Measurements from ENCODE around the gene SSBP4. TPM values are rescaled to one million over a fixed set of nuclear protein-coding genes. Genes with fewer than 3 reads are reported as not detected.

The SSBP4 gene
- total RNA-seq, 1 experiment from 2014 or later: 51.2 TPM

DNA sequence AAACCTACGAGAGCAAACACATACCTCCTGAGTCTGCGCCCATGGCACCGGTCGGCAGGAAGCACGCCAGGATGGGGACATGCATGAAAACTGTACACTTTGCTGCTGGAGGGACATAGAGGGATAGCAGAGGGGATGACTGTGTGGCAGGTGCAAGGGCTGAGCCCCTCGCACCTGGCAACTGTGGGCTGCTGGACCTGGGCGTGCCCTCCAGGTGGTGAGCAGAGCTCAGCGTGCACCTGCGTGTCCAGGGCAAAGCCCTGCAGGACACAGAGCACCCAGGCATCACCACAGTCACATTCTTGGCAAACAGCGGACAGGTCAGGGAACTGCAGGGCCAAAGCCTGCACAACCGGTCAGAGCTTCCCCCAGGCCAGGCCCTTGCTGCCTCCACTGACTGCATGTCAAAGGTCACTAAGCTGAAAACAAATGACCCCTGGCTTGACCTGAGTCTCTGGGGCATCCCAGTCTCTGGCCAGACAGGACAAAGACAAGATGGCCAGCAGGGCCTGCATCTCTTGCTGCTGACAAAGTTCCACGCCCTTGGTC, 27.7 kb downstream of the SSBP4 start:
- no peak overlapping the region for H3K27ac Mint-ChIP-seq
- no peaks in the 10 kb centered on the region for H3K4me1 Mint-ChIP-seq
- H3K9me3 Mint-ChIP-seq: peaks cover 5% of the 10 kb centered on the region
- POLR2A ChIA-PET: no interaction called here
- ATAC-seq (no peak), DNase-seq (ENCODE audit: low spot score) (no peak)
- peaks cover 13% of the 10 kb centered on the region for H3K36me3 Mint-ChIP-seq
- CTCF ChIA-PET: interaction anchor here (0.5 to 2.6 kb wide), 5 partner anchors 13 to 459 kb away, joined by 3 to 13 read pairs (median 4); no protein-coding TSS in a partner anchor
- no peak for TF ChIP-seq ZNF317 (CRISPR knock-in tag; IDR thresholded peaks at IDR 0.05; ENCODE audit: borderline replicate concordance, low read depth)
- no peak overlapping the region for H3K4me3 Mint-ChIP-seq
- no peaks in the 10 kb centered on the region for H3K27me3 Mint-ChIP-seq (ENCODE audit: low read depth)

GRCh38 chr19:18449552-18449951, 30.4 kb downstream of the SSBP4 start:
- no peak overlapping the region for H3K27ac Mint-ChIP-seq
- TF ChIP-seq EMX1 (CRISPR knock-in tag; IDR thresholded peaks at IDR 0.05) (no peak), SMAD4 (CRISPR knock-in tag; IDR thresholded peaks at IDR 0.05) (no peak), ZBTB43 (CRISPR knock-in tag; IDR thresholded peaks at IDR 0.05) (no peak), USF1 (CRISPR knock-in tag; IDR thresholded peaks at IDR 0.05) (no peak), SMAD3 (CRISPR knock-in tag; IDR thresholded peaks at IDR 0.05; ENCODE audit: borderline replicate concordance) (no peak), ZNF512 (CRISPR knock-in tag; IDR thresholded peaks at IDR 0.05; ENCODE audit: borderline replicate concordance) (no peak), RORB (CRISPR knock-in tag; IDR thresholded peaks at IDR 0.05) (no peak), MLX (CRISPR knock-in tag; IDR thresholded peaks at IDR 0.05) (no peak), NFE2L1 (CRISPR knock-in tag; IDR thresholded peaks at IDR 0.05) (no peak), FOXK1 (CRISPR knock-in tag; IDR thresholded peaks at IDR 0.05) (no peak)
- TF ChIP-seq, protein P1, sequence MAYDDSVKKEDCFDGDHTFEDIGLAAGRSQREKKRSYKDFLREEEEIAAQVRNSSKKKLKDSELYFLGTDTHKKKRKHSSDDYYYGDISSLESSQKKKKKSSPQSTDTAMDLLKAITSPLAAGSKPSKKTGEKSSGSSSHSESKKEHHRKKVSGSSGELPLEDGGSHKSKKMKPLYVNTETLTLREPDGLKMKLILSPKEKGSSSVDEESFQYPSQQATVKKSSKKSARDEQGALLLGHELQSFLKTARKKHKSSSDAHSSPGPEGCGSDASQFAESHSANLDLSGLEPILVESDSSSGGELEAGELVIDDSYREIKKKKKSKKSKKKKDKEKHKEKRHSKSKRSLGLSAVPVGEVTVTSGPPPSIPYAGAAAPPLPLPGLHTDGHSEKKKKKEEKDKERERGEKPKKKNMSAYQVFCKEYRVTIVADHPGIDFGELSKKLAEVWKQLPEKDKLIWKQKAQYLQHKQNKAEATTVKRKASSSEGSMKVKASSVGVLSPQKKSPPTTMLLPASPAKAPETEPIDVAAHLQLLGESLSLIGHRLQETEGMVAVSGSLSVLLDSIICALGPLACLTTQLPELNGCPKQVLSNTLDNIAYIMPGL (CRISPR knock-in tag; IDR thresholded peaks at IDR 0.05): no peak
- CTCF ChIA-PET: interaction anchor here (2.6 to 3.3 kb wide), 2 partner anchors 13 to 21 kb away, joined by 11 to 13 read pairs; no protein-coding TSS in a partner anchor
- ATAC-seq (no peak), DNase-seq (ENCODE audit: low spot score) (no peak)
- H3K36me3 Mint-ChIP-seq: peaks cover 6% of the 10 kb centered on the region; the same call in 1 of the 2 replicates
- no peak overlapping the region for H3K4me3 Mint-ChIP-seq
- H3K4me1 Mint-ChIP-seq: peaks cover 3% of the 10 kb centered on the region; the same call in 1 of the 2 replicates
- POLR2A ChIA-PET: no interaction called here
- H3K27me3 Mint-ChIP-seq (ENCODE audit: low read depth): no peaks in the 10 kb centered on the region
- H3K9me3 Mint-ChIP-seq: no peaks in the 10 kb centered on the region

DNA sequence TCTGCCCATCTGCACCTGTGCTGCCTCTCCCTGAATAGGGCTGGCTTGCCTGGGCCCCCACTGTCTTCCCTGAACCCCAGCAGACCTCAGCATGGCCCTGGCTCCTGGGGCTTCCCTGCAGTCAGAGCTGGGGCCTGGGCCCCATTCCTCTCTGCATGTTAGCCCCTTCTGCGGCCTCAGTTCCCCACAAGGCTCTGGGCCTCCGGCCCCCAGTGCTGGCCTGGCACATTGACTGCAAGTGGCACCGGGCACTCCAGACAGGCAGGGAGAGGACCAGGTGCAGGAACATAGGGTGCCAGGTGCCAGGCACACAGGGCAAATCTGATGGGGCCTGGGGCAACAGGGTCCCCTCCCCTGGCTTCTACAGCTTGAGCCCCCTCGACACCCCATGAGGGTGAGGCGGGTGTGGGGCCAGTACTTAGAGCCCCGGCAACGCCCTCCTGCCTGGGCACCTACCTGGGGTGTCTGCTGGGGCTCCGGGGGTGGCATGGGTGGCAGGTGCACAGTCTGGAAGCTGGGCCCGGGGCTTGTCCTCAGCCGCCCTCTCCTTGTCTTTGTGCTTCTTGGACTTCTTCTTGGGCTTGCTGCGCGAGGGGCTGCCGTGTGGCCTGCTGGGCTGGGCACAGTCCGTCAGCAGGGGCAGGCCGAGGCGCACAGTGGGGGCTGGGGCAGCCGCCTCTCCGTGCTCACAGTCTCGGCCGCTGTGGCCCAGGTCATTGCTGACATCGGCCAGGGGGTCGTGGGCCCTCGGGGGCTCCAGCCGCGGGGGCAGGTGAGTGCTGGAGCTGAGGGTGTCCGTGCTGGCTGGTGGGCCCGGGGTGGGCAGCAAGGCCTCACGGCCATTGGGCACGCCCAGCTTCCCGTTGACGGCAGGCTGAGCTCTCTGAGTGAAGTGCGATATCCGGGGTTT, 31.1 kb downstream of the SSBP4 start:
- Mint-ChIP-seq H3K27ac (no peak overlapping the region), H3K4me3 (no peak overlapping the region), H3K36me3 (peaks cover 6% of the 10 kb centered on the region; the same call in 1 of the 2 replicates), H3K9me3 (no peaks in the 10 kb centered on the region), H3K4me1 (peaks cover 3% of the 10 kb centered on the region; the same call in 1 of the 2 replicates), H3K27me3 (ENCODE audit: low read depth) (no peaks in the 10 kb centered on the region)
- ChIA-PET CTCF (interaction anchor here (1.0 to 3.9 kb wide), 15 partner anchors 10 to 397 kb away, joined by 3 to 37 read pairs (median 7); partner anchors contain the start of gene REX1BD), POLR2A (no interaction called here)
- ATAC-seq (no peak), DNase-seq (ENCODE audit: low spot score) (no peak)
- TF ChIP-seq TP53 (CRISPR knock-in tag; IDR thresholded peaks at IDR 0.05) (no peak), ATF2 (CRISPR knock-in tag; IDR thresholded peaks at IDR 0.05; ENCODE audit: borderline replicate concordance, low read depth) (no peak), ATF1 (CRISPR knock-in tag; IDR thresholded peaks at IDR 0.05) (no peak), ELF4 (CRISPR knock-in tag; IDR thresholded peaks at IDR 0.05; ENCODE audit: low read depth) (no peak), JUN (CRISPR knock-in tag; IDR thresholded peaks at IDR 0.05) (no peak), ERG (CRISPR knock-in tag; IDR thresholded peaks at IDR 0.05) (no peak), CREB1 (CRISPR knock-in tag; IDR thresholded peaks at IDR 0.05) (no peak)

Measured in WTC11 (cell line).